OCI-LY1 (cell line): ENCODE results near the gene NFIL3.

Experiments used
- CTCF ChIP-seq: fragments of 200-600 bp; sonication (generic), shearing (Covaris generic); IDR thresholded peaks from 2 replicates; pipeline ENCODE4 v1.5.1; 2017; ENCODE audit warnings: mild to moderate bottlenecking, antibody characterized with exemption, low read length, moderate library complexity, mixed read lengths
- EZH2 ChIP-seq: fragments of 200-600 bp; sonication (generic), shearing (Covaris generic); IDR thresholded peaks from 2 replicates; pipeline ENCODE4 v1.8.0; 2017; ENCODE audit warnings: borderline replicate concordance, mixed run types, mild to moderate bottlenecking, antibody characterized with exemption, low read length, moderate library complexity, mixed read lengths

DNA sequence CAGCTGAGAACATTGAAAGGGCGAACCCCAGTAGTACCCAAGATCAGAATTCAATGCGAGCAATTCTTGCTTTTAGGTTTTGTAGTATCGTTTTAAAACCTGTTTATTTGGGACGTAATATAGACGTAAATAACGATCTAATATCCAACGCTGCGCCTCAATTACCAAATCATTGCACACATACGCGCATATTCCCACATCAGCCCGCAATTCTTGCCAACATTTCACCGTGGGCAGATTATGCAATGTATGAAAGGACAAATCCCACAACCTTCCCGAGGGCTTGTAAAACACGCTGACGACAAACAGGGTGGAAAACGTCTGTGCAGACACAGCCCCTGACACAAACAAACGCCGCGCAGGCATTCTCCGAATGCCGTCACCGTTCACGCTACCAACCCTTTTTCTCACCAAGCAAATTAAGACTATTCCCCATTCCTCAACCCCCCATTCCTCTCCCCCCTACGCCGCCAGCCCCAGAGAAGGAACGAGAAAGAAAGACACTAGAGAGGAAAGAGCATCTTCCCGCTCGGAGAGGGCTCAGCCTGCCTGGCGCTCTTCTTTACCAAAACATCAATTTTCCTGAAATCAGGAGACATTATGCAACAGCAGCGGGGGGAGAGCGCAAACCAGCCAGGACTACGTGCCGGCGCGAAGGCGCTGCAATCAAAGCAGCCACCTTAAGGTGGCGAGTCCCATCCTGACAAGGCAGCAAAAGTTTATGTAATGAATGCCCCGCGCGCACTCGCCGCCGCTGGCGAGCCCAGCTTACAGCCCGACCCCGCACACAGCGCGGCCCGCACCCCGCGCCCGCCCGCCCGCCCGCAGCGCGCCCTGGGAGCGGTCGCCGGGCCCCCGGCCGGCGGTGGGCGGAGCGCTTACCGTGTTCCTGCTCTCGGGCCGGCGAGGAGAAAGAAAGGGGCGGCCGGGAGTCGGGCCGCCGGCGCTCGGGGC, 597 bp downstream of the NFIL3 start:
- TF ChIP-seq CTCF (peak; percentile 18; the same call in 1 of the 2 replicates), EZH2 (no peak)
